MCF 10A (cell line): Measurements from ENCODE around the gene KMT2D. TPM values are rescaled to one million over a fixed set of nuclear protein-coding genes. Genes with fewer than 3 reads are reported as not detected.

Experiments
- BruUV-seq: library from RNA; stranded (reverse); fragments of 400-500 nt; replicated peaks from 2 replicates; lab custom pipeline; 2021; lab: Mats Ljungman, UMichigan
- CTCF ChIA-PET: fragments of 300-600 bp; sonication (Branson Sonifier 250); formaldehyde crosslinking; extraction: SDS; loops from one replicate; lab custom pipeline; 2021; ENCODE audit warnings: antibody characterized with exemption, inconsistent platforms; lab: Yijun Ruan, JAX
- POLR2A ChIA-PET: fragments of 300-600, 350-650 bp; sonication (Branson Sonifier 250); formaldehyde crosslinking; extraction: SDS; loops from one replicate; lab custom pipeline; 2020; ENCODE audit warnings: antibody characterized with exemption, inconsistent platforms; lab: Yijun Ruan, JAX
- DNase-seq: peaks from one replicate; pipeline ENCODE4 v3.0.0-alpha.2; 2018; ENCODE audit not compliant: unreplicated experiment
- H3K27ac Mint-ChIP-seq: one replicate; pipeline ENCODE4 v1.8.0; 2022; ENCODE audit warnings: mild to moderate bottlenecking, low read depth, mixed read lengths; ENCODE audit not compliant: unreplicated experiment
- H3K27me3 Mint-ChIP-seq: one replicate; pipeline ENCODE4 v1.8.0; 2022; ENCODE audit warnings: mixed read lengths; ENCODE audit not compliant: insufficient read depth, unreplicated experiment
- H3K36me3 Mint-ChIP-seq: one replicate; pipeline ENCODE4 v1.8.0; 2022; ENCODE audit warnings: mild to moderate bottlenecking, moderate library complexity, mixed read lengths; ENCODE audit not compliant: insufficient read depth, unreplicated experiment
- H3K4me1 Mint-ChIP-seq: one replicate; pipeline ENCODE4 v1.8.0; 2022; ENCODE audit warnings: mixed read lengths; ENCODE audit not compliant: insufficient read depth, unreplicated experiment
- H3K4me3 Mint-ChIP-seq: one replicate; pipeline ENCODE4 v1.8.0; 2022; ENCODE audit warnings: mild to moderate bottlenecking, moderate library complexity, mixed read lengths; ENCODE audit not compliant: unreplicated experiment
- H3K9me3 Mint-ChIP-seq: one replicate; pipeline ENCODE4 v1.8.0; 2022; ENCODE audit warnings: mixed read lengths; ENCODE audit not compliant: unreplicated experiment
- CTCF ChIP-seq: fragments of 200-600 bp; IDR thresholded peaks from one replicate; pipeline ENCODE4 v1.8.0; 2022; ENCODE audit warnings: antibody characterized with exemption, mild to moderate bottlenecking; ENCODE audit not compliant: unreplicated experiment
- intact Hi-C: fragments of 100-400 bp; cut with micrococcal nuclease; formaldehyde crosslinking; loops from 2 replicates; pipeline ENCODE4 v1.14.1; 2022
- total RNA-seq: library from RNA; stranded (reverse); gene quantifications from 2 replicates; pipeline ENCODE4 v1.2.3, GENCODE V29; 2022

Gene KMT2D
- total RNA-seq, 1 experiment from 2014 or later: 76.9 TPM

GRCh38 chr12:49027846-49028555 is 32.6 kb downstream of the KMT2D start:
- no peak for DNase-seq
- no peak overlapping the region for H3K4me3 Mint-ChIP-seq
- H3K27me3 Mint-ChIP-seq: no peaks in the 10 kb centered on the region
- H3K36me3 Mint-ChIP-seq: peaks cover 85% of the 10 kb centered on the region
- TF ChIP-seq CTCF: no peak
- ChIA-PET POLR2A (interaction anchor here (0.6 to 1.1 kb wide), 2 partner anchors 19 to 102 kb away, joined by 3 read pairs; partner anchors contain the start of gene TUBA1B), CTCF (interaction anchor here (0.5 to 1.1 kb wide), 4 partner anchors 9 to 203 kb away, joined by 3 to 4 read pairs (median 4); no protein-coding TSS in a partner anchor)
- no peak overlapping the region for H3K27ac Mint-ChIP-seq
- BruUV-seq: no TSS peak
- intact Hi-C loops: no loop called here
- H3K4me1 Mint-ChIP-seq: no peaks in the 10 kb centered on the region
- no peaks in the 10 kb centered on the region for H3K9me3 Mint-ChIP-seq

GRCh38 chr12:49026678-49027480 is 33.7 kb downstream of the KMT2D start:
- Mint-ChIP-seq H3K9me3 (no peaks in the 10 kb centered on the region), H3K4me3 (no peak overlapping the region), H3K27ac (no peak overlapping the region), H3K4me1 (no peaks in the 10 kb centered on the region), H3K27me3 (no peaks in the 10 kb centered on the region), H3K36me3 (peaks cover 86% of the 10 kb centered on the region)
- POLR2A ChIA-PET: no interaction called here
- intact Hi-C loops: no loop called here
- TF ChIP-seq CTCF: no peak
- CTCF ChIA-PET: interaction anchor here (1.1 kb wide), 1 partner anchor 174 kb away, joined by 4 read pairs; no protein-coding TSS in a partner anchor
- BruUV-seq: no TSS peak
- DNase-seq: no peak

GRCh38 chr12:49026101-49026500 is 34.5 kb downstream of the KMT2D start:
- ChIA-PET CTCF (interaction anchor here (1.0 kb wide), 1 partner anchor 38 kb away, joined by 4 read pairs; no protein-coding TSS in a partner anchor), POLR2A (no interaction called here)
- intact Hi-C loops: no loop called here
- TF ChIP-seq CTCF: no peak
- H3K4me3 Mint-ChIP-seq: no peak overlapping the region
- no peaks in the 10 kb centered on the region for H3K9me3 Mint-ChIP-seq
- peaks cover 85% of the 10 kb centered on the region for H3K36me3 Mint-ChIP-seq
- no peak for DNase-seq
- H3K27ac Mint-ChIP-seq: no peak overlapping the region
- no peaks in the 10 kb centered on the region for H3K4me1 Mint-ChIP-seq
- BruUV-seq: no TSS peak
- no peaks in the 10 kb centered on the region for H3K27me3 Mint-ChIP-seq

GRCh38 chr12:49025463-49025862 is 35.1 kb downstream of the KMT2D start:
- intact Hi-C loops: no loop called here
- TF ChIP-seq CTCF: no peak
- no peak overlapping the region for H3K4me3 Mint-ChIP-seq
- no peaks in the 10 kb centered on the region for H3K9me3 Mint-ChIP-seq
- H3K27me3 Mint-ChIP-seq: no peaks in the 10 kb centered on the region
- H3K36me3 Mint-ChIP-seq: peaks cover 87% of the 10 kb centered on the region
- no peak overlapping the region for H3K27ac Mint-ChIP-seq
- H3K4me1 Mint-ChIP-seq: no peaks in the 10 kb centered on the region
- DNase-seq: no peak
- ChIA-PET POLR2A (no interaction called here), CTCF (interaction anchor here (1.0 kb wide), 1 partner anchor 37 kb away, joined by 4 read pairs; no protein-coding TSS in a partner anchor)
- BruUV-seq: no TSS peak
